PC-9 (cell line): Measurements from ENCODE around the gene WNK3.

ENCODE experiments used
- CTCF ChIP-seq: fragments of 200-600 bp; sonication (generic); conservative IDR thresholded peaks from 2 replicates; pipeline ENCODE4 v1.6.1; 2017; ENCODE audit warnings: mixed run types, antibody characterized with exemption, mild to moderate bottlenecking, moderate library complexity
- EZH2 ChIP-seq: fragments of 200-600 bp; sonication (generic); IDR thresholded peaks from 2 replicates; pipeline ENCODE4 v1.8.0; 2017; ENCODE audit warnings: antibody characterized with exemption, low read depth

- TF ChIP-seq CTCF (no peak), EZH2 (no peak)
Observed at GRCh38 chrX:54171527-54172250, 186.2 kb downstream of the WNK3 start.
